Omental fat pad (tissue), 4 donors: ENCODE measurements around the gene ACTN3. TPM values are rescaled to one million over a fixed set of nuclear protein-coding genes. Genes with fewer than 3 reads are reported as not detected.

Experiments
- ATAC-seq: fragments of 150-250 bp; one replicate; pipeline ENCODE4 v1.9.1; 2016; ENCODE audit warnings: mild to moderate bottlenecking, moderate library complexity; ENCODE audit not compliant: low FRiP score
- DNase-seq: peaks from one replicate; pipeline ENCODE4 v3.0.0-alpha.2; 2019; ENCODE audit warnings: low spot score
- CTCF ChIP-seq, 3 donors: fragments of 450-650 bp; IDR thresholded peaks; one replicate each; pipeline ENCODE4 v1.5.1; 2016 to 2017; ENCODE audit warnings: antibody characterized with exemption in 3 of 3, mild to moderate bottlenecking in 3 of 3, moderate library complexity in 2 of 3
- total RNA-seq, 4 donors: library from RNA; depleted of rRNA; stranded (reverse); fragments of >200 nt; gene quantifications; one replicate each; pipeline ENCODE4 v1.1.0, GENCODE V29; 2016

ACTN3 gene
- total RNA-seq, 4 donors from 2014 or later: not detected

GRCh38 chr11:66609721-66610617 lies 63.3 kb downstream of the ACTN3 start:
- no peak for DNase-seq

GRCh38 chr11:66612458-66612857 lies 65.8 kb downstream of the ACTN3 start:
- TF ChIP-seq CTCF (IDR thresholded peaks at IDR 0.05): no peak
- no peak for ATAC-seq
- DNase-seq: no peak

More at GRCh38 chr11:66609721-66610617, 63.3 kb downstream of the ACTN3 start:
- TF ChIP-seq CTCF (IDR thresholded peaks at IDR 0.05): no peak
- ATAC-seq: no peak

Other genes with a start within 250 kb of the ACTN3 start
- 100 to 1,000 TPM in 1 of 4 donors, 10 to 100 TPM in 3; 43.2 to 107 (median 70.7) TPM for gene CD248, start 229.9 kb upstream of the ACTN3 start, total RNA-seq
- gene RIN1, start 210.5 kb upstream of the ACTN3 start, total RNA-seq: 10 to 100 TPM in 1 of 4 donors, 1 to 10 TPM in 3; 2.9 to 34.6 (median 3.6) TPM
- gene BRMS1, start 201.8 kb upstream of the ACTN3 start, total RNA-seq: 10 to 100 TPM; 36.7 to 59.2 (median 42.0) TPM
- 10 to 100 TPM; 13.3 to 37.1 (median 21.1) TPM for gene B4GAT1, start 199.3 kb upstream of the ACTN3 start, total RNA-seq
- 1 to 10 TPM; 2.7 to 7.4 (median 5.0) TPM for gene SLC29A2, start 175.1 kb upstream of the ACTN3 start, total RNA-seq
- gene NPAS4, start 125.9 kb upstream of the ACTN3 start, total RNA-seq: under 1 TPM in 1 of 4 donors, not detected in 3; 0.19 TPM
- 10 to 100 TPM; 29.2 to 38.0 (median 32.3) TPM for gene MRPL11, start 108.1 kb upstream of the ACTN3 start, total RNA-seq
- gene PELI3, start 80.0 kb upstream of the ACTN3 start, total RNA-seq: 10 to 100 TPM in 2 of 4 donors, 1 to 10 TPM in 2; 9.2 to 16.3 (median 12.5) TPM
- gene DPP3, start 66.5 kb upstream of the ACTN3 start, total RNA-seq: 10 to 100 TPM; 13.9 to 23.9 (median 21.0) TPM
- gene BBS1, start 36.3 kb upstream of the ACTN3 start, total RNA-seq: 10 to 100 TPM; 35.5 to 71.9 (median 37.9) TPM
- 10 to 100 TPM; 12.1 to 18.7 (median 13.0) TPM for gene ZDHHC24, start 855 bp upstream of the ACTN3 start, total RNA-seq
- 100 to 1,000 TPM in 2 of 4 donors, 10 to 100 TPM in 2; 82.8 to 110 (median 96.5) TPM for gene CTSF, start 21.7 kb downstream of the ACTN3 start, total RNA-seq
- gene CCDC87, start 46.2 kb downstream of the ACTN3 start, total RNA-seq: under 1 TPM in 2 of 4 donors, not detected in 2; 0.19 to 0.28 TPM
- gene CCS, start 46.3 kb downstream of the ACTN3 start, total RNA-seq: 10 to 100 TPM; 19.0 to 42.4 (median 21.7) TPM
- gene RBM14, start 69.7 kb downstream of the ACTN3 start, total RNA-seq: 10 to 100 TPM; 38.3 to 74.2 (median 55.7) TPM
- gene RBM4, start 91.8 kb downstream of the ACTN3 start, total RNA-seq: 10 to 100 TPM; 63.1 to 90.8 (median 78.3) TPM
- gene RBM4B, start 131.0 kb downstream of the ACTN3 start, total RNA-seq: 10 to 100 TPM in 3 of 4 donors, 1 to 10 TPM in 1; 7.8 to 13.9 (median 11.2) TPM
- 10 to 100 TPM in 2 of 4 donors, 1 to 10 TPM in 2; 1.6 to 14.4 (median 8.6) TPM for gene SPTBN2, start 182.3 kb downstream of the ACTN3 start, total RNA-seq